ENCODE data around the gene RRP9.

DNA sequence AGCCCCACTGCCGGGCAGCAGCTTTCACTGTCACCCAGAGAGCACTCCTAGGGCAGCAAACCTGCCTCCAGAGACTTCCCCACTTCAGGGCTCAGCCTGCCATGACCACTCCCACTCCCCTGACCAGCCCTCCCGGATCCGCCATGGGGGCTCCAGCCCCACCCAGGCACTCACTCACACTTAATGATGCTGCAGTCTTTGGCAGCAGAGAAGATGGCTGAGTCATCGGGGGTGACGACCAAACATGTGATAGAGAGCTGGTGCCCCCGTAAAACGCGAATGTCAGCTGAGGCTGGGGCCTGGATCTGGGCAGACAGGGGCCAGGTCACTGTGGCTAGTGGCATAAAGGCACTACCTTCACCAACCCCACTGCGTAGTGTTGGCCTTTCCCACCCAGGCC lies 4.7 kb downstream of the RRP9 start:
- TF ChIP-seq CTCF (IDR thresholded peaks at IDR 0.05) (no peak), POLR2A (IDR thresholded peaks at IDR 0.05) (no peak)
